ENCODE results near the gene ATAD1.

The ATAD1 gene

DNA sequence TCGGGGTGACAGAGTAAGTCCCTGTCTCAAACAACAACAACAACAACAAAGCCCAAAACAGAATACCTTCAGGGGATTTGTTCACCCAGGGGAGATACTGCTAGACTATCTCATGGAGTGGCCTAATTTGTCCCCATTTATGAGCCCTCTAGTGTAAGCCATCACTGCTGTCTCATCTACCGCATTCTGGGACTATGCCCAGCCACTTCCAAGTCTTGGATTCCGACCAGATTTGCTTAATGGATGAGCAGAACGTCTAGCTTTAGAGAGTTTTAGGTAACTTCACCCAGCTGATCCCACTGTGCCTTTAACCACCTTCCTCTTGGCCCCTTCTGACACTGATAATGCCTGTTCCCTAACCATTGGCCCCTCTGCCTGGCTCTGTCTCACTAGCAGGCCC is 111.3 kb downstream of the ATAD1 start:
- H3K27ac ChIP-seq = no peak overlapping the region
- no peaks in the 10 kb centered on the region for H3K4me1 ChIP-seq
- no peaks in the 10 kb centered on the region for H3K9me3 ChIP-seq (replicated peaks in 1 of 11)
- TF ChIP-seq Cebpa-rat (IDR thresholded peaks at IDR 0.05) = no peak
- no peak overlapping the region for H3K4me3 ChIP-seq
- no peaks in the 10 kb centered on the region for H4K20me1 ChIP-seq
- no peak overlapping the region for H3K4me2 ChIP-seq
- no peaks in the 10 kb centered on the region for H3K36me3 ChIP-seq
- no peak overlapping the region for H3K9ac ChIP-seq
- H3K27me3 ChIP-seq = no peaks in the 10 kb centered on the region

GRCh38 chr10:87705339-87705738 is 112.7 kb downstream of the ATAD1 start:
- no peaks in the 10 kb centered on the region for H3K4me1 ChIP-seq
- no peaks in the 10 kb centered on the region for H4K20me1 ChIP-seq
- H3K4me3 ChIP-seq = no peak overlapping the region
- H3K9me3 ChIP-seq (replicated peaks in 1 of 11) = no peaks in the 10 kb centered on the region
- H3K27me3 ChIP-seq = no peaks in the 10 kb centered on the region
- H3K9ac ChIP-seq = no peak overlapping the region
- no peak for TF ChIP-seq Cebpa-rat (IDR thresholded peaks at IDR 0.05)
- H3K36me3 ChIP-seq = no peaks in the 10 kb centered on the region
- no peak overlapping the region for H3K27ac ChIP-seq
- H3K4me2 ChIP-seq = no peak overlapping the region

GRCh38 chr10:87703771-87704170 is 114.3 kb downstream of the ATAD1 start:
- Histone ChIP-seq H3K27ac (no peak overlapping the region), H3K9ac (no peak overlapping the region), H4K20me1 (no peaks in the 10 kb centered on the region), H3K4me1 (no peaks in the 10 kb centered on the region), H3K4me3 (no peak overlapping the region), H3K27me3 (no peaks in the 10 kb centered on the region), H3K4me2 (no peak overlapping the region), H3K36me3 (no peaks in the 10 kb centered on the region), H3K9me3 (replicated peaks in 1 of 11) (no peaks in the 10 kb centered on the region)
- no peak for TF ChIP-seq Cebpa-rat (IDR thresholded peaks at IDR 0.05)

DNA sequence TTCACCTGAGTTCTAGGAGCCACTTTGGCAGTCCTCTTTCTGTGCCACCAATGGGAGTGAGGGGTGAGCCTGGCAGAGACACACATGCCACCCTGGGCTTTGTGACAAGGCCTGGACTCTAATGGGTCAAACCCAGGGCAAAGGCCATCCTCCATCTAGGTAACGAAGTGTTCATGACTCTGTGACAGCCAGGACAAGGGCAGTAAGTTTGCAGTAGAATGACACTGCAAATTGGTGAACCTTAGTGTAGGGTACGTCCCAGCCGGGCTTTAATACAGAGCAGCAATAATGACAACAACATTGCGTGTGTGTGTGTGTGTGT is 115.1 kb downstream of the ATAD1 start:
- Histone ChIP-seq H3K4me1 (no peaks in the 10 kb centered on the region), H3K4me2 (no peak overlapping the region), H3K27ac (no peak overlapping the region), H3K36me3 (no peaks in the 10 kb centered on the region), H3K9me3 (replicated peaks in 1 of 11) (no peaks in the 10 kb centered on the region), H3K9ac (no peak overlapping the region), H3K4me3 (no peak overlapping the region), H4K20me1 (no peaks in the 10 kb centered on the region), H3K27me3 (no peaks in the 10 kb centered on the region)
- TF ChIP-seq Cebpa-rat (IDR thresholded peaks at IDR 0.05) = no peak

DNA sequence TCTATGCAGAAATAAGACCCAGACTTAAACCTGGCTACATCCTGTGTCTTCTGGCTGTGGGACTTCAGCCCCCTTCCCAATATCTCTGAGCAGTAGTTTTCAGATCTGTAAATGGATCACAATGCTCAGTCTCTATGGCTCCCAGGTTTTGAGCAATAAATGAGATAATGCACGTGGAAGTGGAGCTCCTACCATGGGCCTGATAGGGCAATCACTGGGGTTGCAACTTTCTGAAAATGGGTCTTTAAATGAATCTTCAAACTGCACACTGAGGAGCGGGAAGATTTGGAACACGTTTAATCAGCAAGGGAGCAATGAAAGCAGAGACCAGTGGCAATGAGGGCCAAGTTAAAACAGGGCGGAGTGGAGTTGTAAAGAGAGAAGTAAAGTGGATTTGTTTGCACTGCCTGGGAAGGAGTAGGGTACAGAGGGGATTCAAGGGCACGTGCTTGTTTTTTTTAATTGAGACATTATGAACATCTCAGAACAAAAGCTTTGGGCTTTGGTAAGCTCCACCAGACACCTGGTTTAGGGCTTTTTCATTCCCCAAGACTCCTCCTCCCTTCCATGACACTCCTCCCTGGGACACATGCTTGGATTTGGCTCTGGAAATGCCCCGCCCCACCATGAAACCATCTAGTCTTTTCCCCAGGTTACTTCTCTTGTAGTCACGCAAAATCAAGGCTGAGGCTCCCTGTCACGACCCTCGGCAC is 115.6 kb downstream of the ATAD1 start:
- H3K4me2 ChIP-seq = no peak overlapping the region
- no peak overlapping the region for H3K4me3 ChIP-seq
- no peak overlapping the region for H3K9ac ChIP-seq
- H4K20me1 ChIP-seq = no peaks in the 10 kb centered on the region
- no peaks in the 10 kb centered on the region for H3K27me3 ChIP-seq
- TF ChIP-seq Cebpa-rat (IDR thresholded peaks at IDR 0.05) = no peak
- no peaks in the 10 kb centered on the region for H3K36me3 ChIP-seq
- H3K4me1 ChIP-seq = no peaks in the 10 kb centered on the region
- no peak overlapping the region for H3K27ac ChIP-seq
- no peaks in the 10 kb centered on the region for H3K9me3 ChIP-seq (replicated peaks in 1 of 11)

Data from BLaER1 treated with 17β-estradiol and CSF1 and Interleukin-3, amounts not matched to agents 10 nM and 100 nM (cell line).